GM10266 (cell line): ENCODE measurements around the gene SMAP2.

ENCODE experiments used
- DNase-seq: peaks from one replicate; pipeline ENCODE4 v3.0.0; 2012; ENCODE audit errors: extremely low spot score
- TF ChIP-seq, protein P1 (sequence below): IDR thresholded peaks from 2 replicates; pipeline ENCODE4 v1.5.1; 2012; ENCODE audit warnings: mild to moderate bottlenecking, low read depth; ENCODE audit not compliant: control insufficient read depth, insufficient read depth; ENCODE audit errors: missing control alignments

The SMAP2 gene

DNA sequence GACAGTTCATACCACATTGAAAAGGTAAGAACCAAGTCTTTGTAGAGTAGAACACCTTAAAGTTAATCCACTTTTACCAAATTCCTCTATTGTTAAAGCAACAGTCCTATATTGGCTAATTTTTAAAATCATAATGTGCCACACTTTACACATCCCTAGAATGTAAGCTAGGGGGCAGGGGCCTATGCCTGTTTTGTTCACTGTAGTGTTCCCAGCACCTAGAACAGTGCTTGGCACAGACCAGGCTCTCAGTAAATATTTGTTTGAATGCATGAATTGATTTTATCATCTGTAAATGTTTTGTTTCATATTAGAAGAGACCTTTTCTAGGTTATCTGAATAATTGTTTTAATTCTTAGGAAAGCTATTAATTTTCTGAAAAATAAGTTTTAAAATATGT lies 9.1 kb downstream of the SMAP2 start:
- no peak for DNase-seq
- TF ChIP-seq, protein P1, sequence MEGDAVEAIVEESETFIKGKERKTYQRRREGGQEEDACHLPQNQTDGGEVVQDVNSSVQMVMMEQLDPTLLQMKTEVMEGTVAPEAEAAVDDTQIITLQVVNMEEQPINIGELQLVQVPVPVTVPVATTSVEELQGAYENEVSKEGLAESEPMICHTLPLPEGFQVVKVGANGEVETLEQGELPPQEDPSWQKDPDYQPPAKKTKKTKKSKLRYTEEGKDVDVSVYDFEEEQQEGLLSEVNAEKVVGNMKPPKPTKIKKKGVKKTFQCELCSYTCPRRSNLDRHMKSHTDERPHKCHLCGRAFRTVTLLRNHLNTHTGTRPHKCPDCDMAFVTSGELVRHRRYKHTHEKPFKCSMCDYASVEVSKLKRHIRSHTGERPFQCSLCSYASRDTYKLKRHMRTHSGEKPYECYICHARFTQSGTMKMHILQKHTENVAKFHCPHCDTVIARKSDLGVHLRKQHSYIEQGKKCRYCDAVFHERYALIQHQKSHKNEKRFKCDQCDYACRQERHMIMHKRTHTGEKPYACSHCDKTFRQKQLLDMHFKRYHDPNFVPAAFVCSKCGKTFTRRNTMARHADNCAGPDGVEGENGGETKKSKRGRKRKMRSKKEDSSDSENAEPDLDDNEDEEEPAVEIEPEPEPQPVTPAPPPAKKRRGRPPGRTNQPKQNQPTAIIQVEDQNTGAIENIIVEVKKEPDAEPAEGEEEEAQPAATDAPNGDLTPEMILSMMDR = peak; percentile 13

DNA sequence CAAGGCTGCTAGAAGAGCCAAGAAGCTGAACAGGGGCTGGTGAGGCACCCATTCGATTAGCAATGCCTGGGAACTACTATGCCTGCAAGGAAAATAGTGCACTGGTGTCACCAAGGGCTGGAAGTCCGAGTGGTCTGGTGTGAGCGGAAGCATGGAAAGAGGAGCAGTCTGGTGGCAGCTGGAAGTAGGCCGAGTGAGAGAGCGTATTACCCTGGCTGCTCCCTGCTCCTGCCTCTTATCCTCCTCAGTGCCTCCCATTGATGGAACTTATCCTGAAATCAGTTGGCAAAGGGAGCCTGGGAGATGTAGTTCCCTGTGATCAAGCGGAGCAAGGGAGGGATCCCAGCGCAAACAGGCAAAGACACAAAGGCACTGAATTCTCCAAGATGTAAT lies 9.6 kb downstream of the SMAP2 start:
- TF ChIP-seq, protein P1 = no peak
- no peak for DNase-seq

DNA sequence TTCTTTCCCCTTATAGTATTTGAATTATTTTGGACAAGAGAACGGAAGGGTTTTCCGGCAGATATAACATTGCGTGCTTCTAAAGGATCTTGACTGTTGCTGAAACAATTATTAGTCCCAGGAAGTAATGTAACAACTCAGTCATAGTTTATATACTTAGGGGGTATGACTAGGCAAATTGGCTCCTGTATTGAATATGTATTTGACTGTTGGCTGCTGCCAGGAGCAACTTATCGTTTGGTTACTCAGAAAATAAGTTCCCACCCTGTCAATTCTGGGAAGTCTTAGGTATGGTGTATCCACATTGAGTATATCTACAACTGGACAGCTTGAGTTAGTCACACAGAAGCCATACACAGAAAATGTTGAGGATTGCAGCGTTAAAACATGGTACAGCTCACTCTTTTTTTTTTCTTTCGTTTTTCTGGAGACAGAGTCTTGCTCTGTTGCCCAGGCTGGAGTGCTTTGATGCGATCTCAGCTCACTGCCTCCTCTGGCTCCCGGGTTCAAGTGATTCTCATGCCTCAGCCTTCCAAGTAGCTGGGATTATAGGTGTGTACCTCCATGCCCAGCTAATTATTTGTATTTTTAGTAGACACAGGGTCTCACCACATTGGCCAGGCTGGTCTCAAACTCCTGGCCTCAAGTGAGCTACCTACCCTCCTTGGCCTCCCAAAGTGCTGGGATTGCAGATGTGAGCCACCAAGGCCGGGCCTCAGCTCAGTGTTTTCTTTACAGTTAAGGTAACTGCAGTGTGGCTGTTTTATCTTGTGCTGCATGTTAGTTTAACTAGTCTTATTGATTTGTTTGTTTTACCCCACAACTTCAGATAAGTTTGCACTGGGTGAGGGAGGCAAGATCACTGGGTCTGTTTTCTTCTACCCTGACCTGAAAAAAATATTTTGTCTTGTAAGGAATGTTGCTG lies 10.2 kb downstream of the SMAP2 start:
- DNase-seq = no peak
- TF ChIP-seq, protein P1 = no peak

DNA sequence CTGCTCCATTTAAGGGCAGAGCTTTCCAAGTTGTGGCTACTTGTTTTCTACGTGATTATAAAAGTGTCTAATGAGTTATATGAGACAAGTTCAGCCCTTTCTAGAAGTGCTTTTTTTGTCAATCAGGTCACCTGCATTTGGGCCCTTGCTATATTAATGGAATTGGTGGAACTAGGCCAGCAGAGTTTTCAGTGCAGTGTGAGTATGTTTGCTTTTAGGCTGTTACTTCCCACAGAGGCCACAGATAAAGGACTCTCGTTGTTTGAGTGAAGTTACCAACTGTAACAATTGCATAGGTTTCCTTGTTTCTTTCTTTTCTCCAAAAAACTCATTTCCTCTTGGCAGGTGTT lies 10.9 kb downstream of the SMAP2 start:
- no peak for DNase-seq
- TF ChIP-seq, protein P1 = no peak

DNA sequence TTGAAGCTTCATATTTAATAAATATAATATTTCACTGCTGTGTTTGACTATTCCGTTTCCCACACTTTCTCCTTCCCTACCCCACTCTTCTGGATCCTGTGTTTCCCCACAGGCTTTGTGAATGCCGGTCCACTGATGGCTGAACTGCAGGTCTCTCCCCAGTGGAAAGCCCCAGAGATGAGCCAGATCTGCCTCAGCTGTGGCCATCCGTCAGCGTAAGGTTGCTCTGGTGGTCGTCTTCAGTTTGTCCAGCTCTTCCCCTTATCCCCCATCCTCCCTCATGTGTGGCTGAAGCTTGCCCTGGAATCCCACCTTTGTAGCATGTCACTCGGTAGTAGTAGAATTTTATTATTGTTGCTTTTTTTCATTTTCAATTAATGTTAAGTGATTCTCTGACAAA lies 11.4 kb downstream of the SMAP2 start:
- TF ChIP-seq, protein P1 = no peak
- no peak for DNase-seq

DNA sequence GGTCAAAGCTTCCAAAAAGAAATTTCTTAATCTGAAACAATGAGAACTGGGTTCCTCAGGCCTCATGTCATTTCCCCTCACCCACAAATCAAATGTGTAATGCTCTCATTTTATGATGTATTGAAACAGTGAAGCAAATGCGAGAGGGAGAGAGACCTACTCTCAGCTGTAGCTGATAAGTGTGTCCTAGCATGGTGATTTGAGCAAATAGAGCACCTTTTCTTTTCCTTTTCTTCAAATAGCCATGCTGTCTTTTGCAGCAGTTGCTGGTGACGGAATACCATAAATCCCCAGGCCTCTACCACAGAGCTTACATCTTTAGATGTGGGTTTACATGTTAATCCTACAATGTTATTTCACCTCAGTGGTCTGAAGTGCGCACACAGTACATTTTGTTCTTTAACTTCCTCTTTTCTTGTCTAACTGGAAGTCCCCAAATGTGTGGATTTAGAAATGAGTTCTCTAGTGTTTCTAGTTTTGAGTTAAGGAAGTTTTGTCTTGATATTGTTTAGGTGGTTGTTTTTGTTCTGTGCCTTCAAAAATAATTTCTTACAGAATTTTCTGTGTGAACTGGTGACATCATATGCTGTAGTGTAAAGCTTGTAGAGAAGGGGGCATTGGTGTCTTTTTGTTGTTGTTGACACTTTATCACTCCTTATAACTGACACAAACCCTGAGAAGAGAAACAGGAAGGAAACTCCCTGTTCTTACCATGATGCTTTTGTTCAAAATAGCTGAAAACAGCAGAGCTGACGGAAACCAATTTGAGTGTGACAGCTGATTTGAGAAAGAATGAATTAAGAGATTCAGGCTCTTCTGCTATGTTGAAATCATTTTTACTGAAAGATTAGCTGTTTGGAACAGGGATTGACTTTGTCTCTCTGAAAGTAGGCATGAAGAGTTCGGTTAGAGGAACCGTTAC lies 12.2 kb downstream of the SMAP2 start:
- peak; percentile 68 for DNase-seq

More for the DNA sequence above, 12.2 kb downstream of the SMAP2 start:
- TF ChIP-seq, protein P1 = no peak
